EH (cell line): ENCODE data around the gene KRTAP20-3.

ENCODE experiments used
- DNase-seq: peaks from one replicate; pipeline ENCODE4 v3.0.0-alpha.2; 2015; ENCODE audit warnings: low read depth

KRTAP20-3 gene

GRCh38 chr21:30642564-30642963, at the start of gene KRTAP20-3:
TSS of gene KRTAP20-3 (plus strand) at chr21:30642864.
- DNase-seq = no peak

GRCh38 chr21:30598802-30599201, 43.9 kb upstream of the KRTAP20-3 start, which contains the start of gene KRTAP6-2:
TSS of gene KRTAP6-2 (minus strand) at chr21:30598902. CDS start at chr21:30598874, 28 bp downstream.
- DNase-seq = no peak

- DNase-seq = no peak
These were observed 41.9 kb upstream of the KRTAP20-3 start, which contains the start of gene KRTAP22-1 for GRCh38 chr21:30600787-30601186. TSS of gene KRTAP22-1 (plus strand) at chr21:30601087.

- no peak for DNase-seq
These were observed 36.7 kb upstream of the KRTAP20-3 start for GRCh38 chr21:30605968-30606367.

GRCh38 chr21:30612132-30612531, 30.5 kb upstream of the KRTAP20-3 start:
- no peak for DNase-seq

GRCh38 chr21:30613836-30614235, 28.8 kb upstream of the KRTAP20-3 start, which contains the start of gene KRTAP6-1:
TSS of gene KRTAP6-1 (minus strand) at chr21:30613930. CDS start at chr21:30613904, 26 bp downstream.
- DNase-seq = no peak

GRCh38 chr21:30615199-30615598, 27.5 kb upstream of the KRTAP20-3 start:
- no peak for DNase-seq

- no peak for DNase-seq
These were observed 26.5 kb upstream of the KRTAP20-3 start, which contains the start of gene KRTAP20-1 for GRCh38 chr21:30616125-30616524. TSS of gene KRTAP20-1 (plus strand) at chr21:30616425. CDS start at chr21:30616455, 30 bp downstream.

- DNase-seq = no peak
These were observed 22.6 kb upstream of the KRTAP20-3 start for GRCh38 chr21:30620080-30620479.

- no peak for DNase-seq
These were observed 22.1 kb upstream of the KRTAP20-3 start, which contains the start of gene KRTAP20-4 for GRCh38 chr21:30620522-30620921. TSS of gene KRTAP20-4 (plus strand) at chr21:30620627.

- DNase-seq = no peak
These were observed 19.3 kb upstream of the KRTAP20-3 start for GRCh38 chr21:30623362-30623761.

GRCh38 chr21:30625449-30626165, 17.1 kb upstream of the KRTAP20-3 start:
- DNase-seq = no peak

- no peak for DNase-seq
These were observed 14.6 kb upstream of the KRTAP20-3 start for GRCh38 chr21:30628109-30628508.

- no peak for DNase-seq
These were observed 13.5 kb upstream of the KRTAP20-3 start for GRCh38 chr21:30629200-30629599.

- DNase-seq = no peak
These were observed 7.8 kb upstream of the KRTAP20-3 start, which contains the start of gene KRTAP20-2 for GRCh38 chr21:30634906-30635305. TSS of gene KRTAP20-2 (plus strand) at chr21:30635206. CDS start at chr21:30635264, 58 bp downstream.

GRCh38 chr21:30638686-30639085, 4.0 kb upstream of the KRTAP20-3 start:
- no peak for DNase-seq

GRCh38 chr21:30646904-30647414, 4.3 kb downstream of the KRTAP20-3 start:
- DNase-seq = no peak

- DNase-seq = no peak
These were observed 10.2 kb downstream of the KRTAP20-3 start for GRCh38 chr21:30652891-30653290.

GRCh38 chr21:30668776-30669175, 26.1 kb downstream of the KRTAP20-3 start:
- DNase-seq = no peak

- DNase-seq = no peak
These were observed 30.5 kb downstream of the KRTAP20-3 start for GRCh38 chr21:30672985-30673650.

GRCh38 chr21:30674312-30674711, 31.6 kb downstream of the KRTAP20-3 start:
- DNase-seq = no peak

GRCh38 chr21:30676737-30677136, 34.1 kb downstream of the KRTAP20-3 start:
- no peak for DNase-seq

GRCh38 chr21:30680586-30680985, 37.9 kb downstream of the KRTAP20-3 start:
- no peak for DNase-seq
